Caco-2 (cell line): ENCODE data around the gene SCIMP. TPM values are rescaled to one million over a fixed set of nuclear protein-coding genes. Genes with fewer than 3 reads are reported as not detected.
"Not testable (repeated sequence)": the region's sequence is repeated elsewhere in the genome, so short reads cannot be mapped to it uniquely, and the experiment has no call there.

Experiments used
- BruUV-seq: library from RNA; stranded (reverse); fragments of 400-500 nt; replicated peaks from 2 replicates; lab custom pipeline; 2021; lab: Mats Ljungman, UMichigan
- CTCF ChIA-PET: fragments of 300-600 bp; sonication (Branson Sonifier 250); formaldehyde crosslinking; loops from one replicate; lab custom pipeline; 2022; ENCODE audit warnings: antibody characterized with exemption; lab: Charles Lee
- POLR2A ChIA-PET: fragments of 300-600 bp; sonication (Branson Sonifier 250); formaldehyde crosslinking; loops from one replicate; lab custom pipeline; 2022; ENCODE audit warnings: antibody characterized with exemption; lab: Charles Lee
- DNase-seq, 2 experiments: peaks; one replicate each; pipeline versions ENCODE4 v3.0.0 to v3.0.0-alpha.2; 2020 to 2022
- H3K27me3 ChIP-seq: replicated peaks from 2 replicates; pipeline ENCODE4 v1.6.0; 2011; ENCODE audit warnings: low read length; ENCODE audit not compliant: control insufficient read depth, insufficient read depth
- H3K36me3 ChIP-seq: 2 replicates; pipeline ENCODE4 v1.5.1; 2011; ENCODE audit warnings: low read length; ENCODE audit not compliant: control insufficient read depth, insufficient read depth
- H3K4me1 ChIP-seq: fragments of 250-450 bp; sonication (Bioruptor Pico); 2 replicates; pipeline ENCODE4 v1.5.1; 2020; ENCODE audit warnings: mild to moderate bottlenecking
- H3K4me3 ChIP-seq: 2 replicates; pipeline ENCODE4 v1.5.1; 2011; ENCODE audit warnings: low read depth, mild to moderate bottlenecking, control low read depth, low read length
- H3K9me3 ChIP-seq: fragments of 250-450 bp; sonication (Bioruptor Pico); 2 replicates; pipeline ENCODE4 v1.5.1; 2020; ENCODE audit warnings: mild to moderate bottlenecking, moderate library complexity
- H3K27ac Mint-ChIP-seq: one replicate; pipeline ENCODE4 v1.8.0; 2022; ENCODE audit warnings: mixed read lengths; ENCODE audit not compliant: unreplicated experiment
- H3K27me3 Mint-ChIP-seq: one replicate; pipeline ENCODE4 v1.8.0; 2022; ENCODE audit warnings: mixed read lengths; ENCODE audit not compliant: insufficient read depth, unreplicated experiment
- H3K36me3 Mint-ChIP-seq: one replicate; pipeline ENCODE4 v1.8.0; 2022; ENCODE audit warnings: mild to moderate bottlenecking, mixed read lengths; ENCODE audit not compliant: insufficient read depth, unreplicated experiment
- H3K4me1 Mint-ChIP-seq: one replicate; pipeline ENCODE4 v1.8.0; 2022; ENCODE audit warnings: low read depth, mixed read lengths; ENCODE audit not compliant: unreplicated experiment
- H3K4me3 Mint-ChIP-seq: one replicate; pipeline ENCODE4 v1.8.0; 2022; ENCODE audit warnings: mild to moderate bottlenecking, moderate library complexity, mixed read lengths; ENCODE audit not compliant: unreplicated experiment
- H3K9me3 Mint-ChIP-seq: one replicate; pipeline ENCODE4 v1.8.0; 2022; ENCODE audit warnings: mixed read lengths; ENCODE audit not compliant: unreplicated experiment
- intact Hi-C: fragments of 100-400 bp; cut with micrococcal nuclease; formaldehyde crosslinking; loops from one replicate; pipeline ENCODE4 v1.10.0; 2022; ENCODE audit not compliant: unreplicated experiment
- total RNA-seq: library from RNA; stranded (reverse); gene quantifications from 2 replicates; pipeline ENCODE4 v1.2.3, GENCODE V29; 2022
- TF ChIP-seq, protein P1 (sequence below), 2 experiments: fragments of 200-600 bp in 1 of 2; IDR thresholded peaks; 1 replicate in 1 of 2; 2 replicates in 1 of 2; pipeline versions ENCODE4 v1.5.1 to v1.8.0; 2011 to 2022; ENCODE audit warnings: antibody characterized with exemption in 1 of 2, control low read depth in 1 of 2, inconsistent platforms in 1 of 2, low read depth in 1 of 2, low read length in 1 of 2, mild to moderate bottlenecking in 1 of 2, moderate library complexity in 1 of 2; ENCODE audit not compliant: insufficient read depth in 1 of 2, severe bottlenecking in 1 of 2, unreplicated experiment in 1 of 2

SCIMP gene
- total RNA-seq, 1 experiment from 2014 or later, result not detected

- H3K36me3 Mint-ChIP-seq, result no peaks in the 10 kb centered on the region
- intact Hi-C loops, result no loop called here
- no peak for DNase-seq
- no peaks in the 10 kb centered on the region for H3K9me3 ChIP-seq
- TF ChIP-seq, protein P1, sequence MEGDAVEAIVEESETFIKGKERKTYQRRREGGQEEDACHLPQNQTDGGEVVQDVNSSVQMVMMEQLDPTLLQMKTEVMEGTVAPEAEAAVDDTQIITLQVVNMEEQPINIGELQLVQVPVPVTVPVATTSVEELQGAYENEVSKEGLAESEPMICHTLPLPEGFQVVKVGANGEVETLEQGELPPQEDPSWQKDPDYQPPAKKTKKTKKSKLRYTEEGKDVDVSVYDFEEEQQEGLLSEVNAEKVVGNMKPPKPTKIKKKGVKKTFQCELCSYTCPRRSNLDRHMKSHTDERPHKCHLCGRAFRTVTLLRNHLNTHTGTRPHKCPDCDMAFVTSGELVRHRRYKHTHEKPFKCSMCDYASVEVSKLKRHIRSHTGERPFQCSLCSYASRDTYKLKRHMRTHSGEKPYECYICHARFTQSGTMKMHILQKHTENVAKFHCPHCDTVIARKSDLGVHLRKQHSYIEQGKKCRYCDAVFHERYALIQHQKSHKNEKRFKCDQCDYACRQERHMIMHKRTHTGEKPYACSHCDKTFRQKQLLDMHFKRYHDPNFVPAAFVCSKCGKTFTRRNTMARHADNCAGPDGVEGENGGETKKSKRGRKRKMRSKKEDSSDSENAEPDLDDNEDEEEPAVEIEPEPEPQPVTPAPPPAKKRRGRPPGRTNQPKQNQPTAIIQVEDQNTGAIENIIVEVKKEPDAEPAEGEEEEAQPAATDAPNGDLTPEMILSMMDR (IDR thresholded peaks at IDR 0.05; ENCODE audit: insufficient read depth in 1 of 2, low read depth in 1 of 2, low read length in 1 of 2, severe bottlenecking in 1 of 2, unreplicated experiment in 1 of 2), result no peak
- no peaks in the 10 kb centered on the region for H3K9me3 Mint-ChIP-seq
- no peaks in the 10 kb centered on the region for H3K4me1 Mint-ChIP-seq
- no peaks in the 10 kb centered on the region for H3K4me1 ChIP-seq
- no peak overlapping the region for H3K4me3 Mint-ChIP-seq
- H3K4me3 ChIP-seq, result no peak overlapping the region
- CTCF ChIA-PET, result no interaction called here
- no peaks in the 10 kb centered on the region for H3K36me3 ChIP-seq
- H3K27me3 Mint-ChIP-seq, result no peaks in the 10 kb centered on the region
- BruUV-seq, result no TSS peak
- no peaks in the 10 kb centered on the region for H3K27me3 ChIP-seq
- H3K27ac Mint-ChIP-seq, result no peak overlapping the region
- POLR2A ChIA-PET, result no interaction called here
Measured at GRCh38 chr17:5220074-5220473, 14.6 kb downstream of the SCIMP start.

DNA sequence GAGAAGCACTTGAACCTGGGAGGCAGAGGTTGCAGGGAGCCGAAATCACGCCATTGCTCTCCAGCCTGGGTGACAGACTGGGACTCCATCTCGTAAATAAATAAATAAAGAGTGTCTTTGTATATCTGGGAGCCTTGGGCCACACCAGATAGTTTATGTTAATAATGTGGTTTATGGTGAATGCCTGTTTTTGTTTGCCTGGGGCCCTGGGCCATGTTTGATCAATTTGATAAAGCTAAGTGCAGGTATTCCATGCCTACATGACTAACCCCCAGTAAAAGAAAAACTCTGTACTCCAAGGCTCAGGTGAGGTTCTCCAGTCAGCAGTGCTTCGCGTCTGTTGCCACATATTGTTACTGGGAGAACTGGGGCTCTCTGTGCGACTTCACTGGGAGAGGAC lies 15.1 kb downstream of the SCIMP start:
- intact Hi-C loops, result no loop called here
- no TSS peak for BruUV-seq
- ChIA-PET CTCF (no interaction called here), POLR2A (no interaction called here)
- no peak overlapping the region for H3K4me3 Mint-ChIP-seq
- no peaks in the 10 kb centered on the region for H3K36me3 Mint-ChIP-seq
- no peak for DNase-seq
- no peak overlapping the region for H3K4me3 ChIP-seq
- no peaks in the 10 kb centered on the region for H3K9me3 ChIP-seq
- H3K27ac Mint-ChIP-seq, result no peak overlapping the region
- no peaks in the 10 kb centered on the region for H3K27me3 ChIP-seq
- TF ChIP-seq, protein P1 (IDR thresholded peaks at IDR 0.05; ENCODE audit: insufficient read depth in 1 of 2, low read depth in 1 of 2, low read length in 1 of 2, severe bottlenecking in 1 of 2, unreplicated experiment in 1 of 2), result no peak
- no peaks in the 10 kb centered on the region for H3K4me1 ChIP-seq
- H3K4me1 Mint-ChIP-seq, result no peaks in the 10 kb centered on the region
- H3K9me3 Mint-ChIP-seq, result no peaks in the 10 kb centered on the region
- no peaks in the 10 kb centered on the region for H3K27me3 Mint-ChIP-seq
- no peaks in the 10 kb centered on the region for H3K36me3 ChIP-seq

GRCh38 chr17:5217562-5217961 lies 17.1 kb downstream of the SCIMP start:
- H3K4me1 ChIP-seq, BruUV-seq, H3K9me3 ChIP-seq, H3K27ac Mint-ChIP-seq, H3K4me3 Mint-ChIP-seq, intact Hi-C loops, H3K9me3 Mint-ChIP-seq, H3K4me3 ChIP-seq, H3K36me3 ChIP-seq, H3K27me3 Mint-ChIP-seq, POLR2A ChIA-PET, H3K27me3 ChIP-seq, DNase-seq, H3K4me1 Mint-ChIP-seq, CTCF ChIA-PET, H3K36me3 Mint-ChIP-seq: not testable (repeated sequence)

DNA sequence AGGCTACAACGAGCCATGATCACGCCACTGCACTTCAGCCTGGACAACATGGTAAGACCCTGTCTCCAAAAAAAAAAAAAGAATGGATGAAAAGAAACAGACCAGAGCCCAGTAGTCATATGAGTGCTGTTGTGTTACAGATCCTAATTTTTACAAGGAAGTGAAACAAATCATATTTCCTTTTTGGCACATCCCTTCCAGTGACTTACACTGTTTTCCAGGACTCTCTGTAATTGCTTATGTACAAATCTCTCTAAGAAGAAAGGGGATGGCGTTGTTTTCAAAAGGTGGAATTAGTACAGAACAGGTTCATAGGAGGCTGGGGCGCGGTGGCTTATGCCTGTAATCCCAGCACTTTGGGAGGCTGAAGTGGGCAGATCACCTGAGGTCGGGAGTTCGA lies 23.2 kb downstream of the SCIMP start:
- Histone ChIP-seq H3K4me3 (no peak overlapping the region), H3K4me1 (no peaks in the 10 kb centered on the region), H3K9me3 (no peaks in the 10 kb centered on the region), H3K27me3 (no peaks in the 10 kb centered on the region), H3K36me3 (no peaks in the 10 kb centered on the region)
- TF ChIP-seq, protein P1 (IDR thresholded peaks at IDR 0.05; ENCODE audit: insufficient read depth in 1 of 2, low read depth in 1 of 2, low read length in 1 of 2, severe bottlenecking in 1 of 2, unreplicated experiment in 1 of 2), result no peak
- Mint-ChIP-seq H3K27ac (no peak overlapping the region), H3K9me3 (no peaks in the 10 kb centered on the region), H3K4me3 (no peak overlapping the region), H3K36me3 (no peaks in the 10 kb centered on the region), H3K4me1 (no peaks in the 10 kb centered on the region), H3K27me3 (no peaks in the 10 kb centered on the region)
- CTCF ChIA-PET, result no interaction called here
- POLR2A ChIA-PET, result no interaction called here
- no TSS peak for BruUV-seq
- DNase-seq, result no peak
- intact Hi-C loops, result no loop called here
